Central memory CD8-positive, alpha-beta T cell (primary cell): ENCODE data around the gene ZNF142.

Source experiments
- ATAC-seq: fragments of 150-1000 bp; cut with Tn5 transposase; replicated peaks from 2 replicates; pipeline ENCODE4 v1.10.0; 2022; ENCODE audit warnings: mild to moderate bottlenecking, moderate FRiP score, moderate number of reproducible peaks; ENCODE audit not compliant: poor library complexity, severe bottlenecking; ENCODE audit errors: extremely low read depth
- DNase-seq, 2 donors: peaks; one replicate each; pipeline ENCODE4 v3.0.0; 2021; ENCODE audit warnings: low spot score in 2 of 2
- H3K27ac Mint-ChIP-seq: one replicate; pipeline ENCODE4 v1.8.0; 2022; ENCODE audit warnings: low read depth, mild to moderate bottlenecking, moderate library complexity, mixed read lengths
- H3K27me3 Mint-ChIP-seq: one replicate; pipeline ENCODE4 v1.8.0; 2022; ENCODE audit warnings: mixed read lengths
- H3K36me3 Mint-ChIP-seq: one replicate; pipeline ENCODE4 v1.8.0; 2022; ENCODE audit warnings: mild to moderate bottlenecking, moderate library complexity, mixed read lengths; ENCODE audit not compliant: insufficient read depth
- H3K4me1 Mint-ChIP-seq: one replicate; pipeline ENCODE4 v1.8.0; 2022; ENCODE audit warnings: mixed read lengths
- H3K4me3 Mint-ChIP-seq: one replicate; pipeline ENCODE4 v1.8.0; 2022; ENCODE audit warnings: mild to moderate bottlenecking, moderate library complexity, mixed read lengths
- H3K9me3 Mint-ChIP-seq: one replicate; pipeline ENCODE4 v1.8.0; 2022; ENCODE audit warnings: mixed read lengths

ZNF142 gene

DNA sequence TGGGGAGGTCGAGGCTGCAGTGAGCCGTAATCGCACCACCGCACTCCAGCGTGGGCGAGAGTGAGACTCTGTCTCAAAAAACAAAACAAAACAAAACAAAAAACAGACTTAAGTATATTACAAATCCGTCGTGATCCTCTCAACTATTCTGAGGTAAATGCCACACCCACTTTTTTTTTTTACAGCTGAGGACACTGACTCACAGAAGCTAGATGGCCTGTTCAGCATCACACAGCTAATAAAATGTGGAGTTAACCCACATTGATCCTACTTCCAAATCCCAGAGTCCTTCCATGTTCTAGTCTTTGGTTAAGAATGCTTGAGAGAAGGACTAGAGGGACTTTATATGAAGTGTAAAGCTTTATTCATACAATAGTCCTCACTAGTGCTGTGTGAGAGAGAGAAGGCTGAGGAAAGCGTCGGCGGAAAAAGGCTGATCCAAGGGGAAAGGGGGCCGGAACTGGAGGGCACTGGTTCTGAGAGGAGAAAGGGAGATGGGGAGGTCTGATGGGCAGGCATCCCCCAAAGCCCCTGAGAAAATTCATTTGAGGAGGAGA lies 11.8 kb upstream of the ZNF142 start:
- H3K27me3 Mint-ChIP-seq, result no peaks in the 10 kb centered on the region
- peak overlapping the region; percentile 97 for H3K4me3 Mint-ChIP-seq
- H3K4me1 Mint-ChIP-seq, result peaks cover 28% of the 10 kb centered on the region
- peaks cover 35% of the 10 kb centered on the region for H3K36me3 Mint-ChIP-seq
- no peaks in the 10 kb centered on the region for H3K9me3 Mint-ChIP-seq
- DNase-seq (no peak), ATAC-seq (no peak)
- peak overlapping the region; percentile 97 for H3K27ac Mint-ChIP-seq

DNA sequence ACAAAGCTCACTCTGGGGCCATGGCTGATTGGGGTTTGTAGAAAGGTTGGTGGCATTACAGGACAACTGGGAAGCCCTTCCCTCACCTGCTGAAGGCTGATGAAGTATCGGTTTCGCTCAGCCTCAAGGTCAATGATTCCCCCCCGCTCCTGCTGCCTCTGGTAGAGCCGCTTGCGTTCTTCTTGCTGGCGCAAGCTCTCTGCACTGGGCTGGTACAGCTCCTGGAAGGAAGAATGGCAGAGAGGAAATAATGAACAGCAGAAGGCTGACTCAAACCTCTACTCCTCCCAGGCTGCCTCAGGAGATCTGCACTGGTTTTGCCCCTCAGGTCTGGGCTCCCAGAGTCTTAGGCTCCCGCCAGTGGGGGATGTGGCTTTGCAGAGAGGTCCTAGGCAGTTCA lies 5.2 kb upstream of the ZNF142 start:
- no peak for ATAC-seq
- H3K4me3 Mint-ChIP-seq, result no peak overlapping the region
- no peak overlapping the region for H3K27ac Mint-ChIP-seq
- H3K36me3 Mint-ChIP-seq, result peaks cover 41% of the 10 kb centered on the region
- no peaks in the 10 kb centered on the region for H3K27me3 Mint-ChIP-seq
- no peaks in the 10 kb centered on the region for H3K9me3 Mint-ChIP-seq
- H3K4me1 Mint-ChIP-seq, result peaks cover 13% of the 10 kb centered on the region
- DNase-seq, result no peak

DNA sequence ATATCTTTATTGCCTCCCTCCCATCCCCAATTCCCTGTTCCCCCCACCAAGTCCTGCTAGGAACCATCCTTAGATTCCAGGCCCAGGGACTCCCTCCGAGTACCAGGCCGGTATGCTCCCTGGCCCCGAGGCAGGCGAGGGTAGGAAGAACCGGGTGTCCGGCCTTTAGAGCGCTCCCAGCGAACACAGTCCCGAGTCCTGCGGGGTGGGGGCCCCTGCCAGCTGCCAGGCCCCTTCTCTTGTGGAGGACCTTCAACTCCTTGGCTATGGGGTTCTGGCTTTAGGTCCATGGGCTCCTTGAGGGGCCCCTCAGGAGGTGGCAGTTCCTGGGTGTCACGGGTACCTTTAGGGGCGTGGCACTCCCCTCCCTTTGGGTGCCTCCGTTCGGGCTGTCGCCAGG lies 4.5 kb upstream of the ZNF142 start:
- Mint-ChIP-seq H3K27me3 (no peaks in the 10 kb centered on the region), H3K4me3 (no peak overlapping the region), H3K9me3 (no peaks in the 10 kb centered on the region), H3K36me3 (peaks cover 41% of the 10 kb centered on the region), H3K27ac (no peak overlapping the region), H3K4me1 (peaks cover 14% of the 10 kb centered on the region)
- DNase-seq, result no peak
- ATAC-seq, result no peak

DNA sequence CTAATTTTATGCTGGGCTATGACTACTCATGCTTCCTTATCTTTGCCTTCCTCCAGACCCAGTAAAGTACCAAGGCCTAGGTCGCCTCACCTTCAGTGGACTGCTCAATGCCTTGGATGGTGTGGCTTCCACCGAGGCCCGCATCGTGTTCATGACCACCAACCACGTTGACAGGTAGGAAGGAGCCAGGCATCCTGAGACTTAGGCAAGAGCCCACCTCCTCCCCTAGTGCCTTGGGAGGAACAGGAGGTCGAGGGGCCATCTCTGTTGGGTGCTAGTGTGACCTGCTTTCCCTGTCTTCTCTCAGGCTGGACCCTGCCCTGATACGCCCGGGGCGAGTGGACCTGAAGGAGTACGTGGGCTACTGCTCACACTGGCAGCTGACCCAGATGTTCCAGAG lies 3.4 kb upstream of the ZNF142 start:
- H3K27ac Mint-ChIP-seq, result no peak overlapping the region
- no peak for DNase-seq
- H3K36me3 Mint-ChIP-seq, result peaks cover 38% of the 10 kb centered on the region
- no peaks in the 10 kb centered on the region for H3K27me3 Mint-ChIP-seq
- H3K9me3 Mint-ChIP-seq, result no peaks in the 10 kb centered on the region
- no peak overlapping the region for H3K4me3 Mint-ChIP-seq
- no peak for ATAC-seq
- H3K4me1 Mint-ChIP-seq, result peaks cover 22% of the 10 kb centered on the region

DNA sequence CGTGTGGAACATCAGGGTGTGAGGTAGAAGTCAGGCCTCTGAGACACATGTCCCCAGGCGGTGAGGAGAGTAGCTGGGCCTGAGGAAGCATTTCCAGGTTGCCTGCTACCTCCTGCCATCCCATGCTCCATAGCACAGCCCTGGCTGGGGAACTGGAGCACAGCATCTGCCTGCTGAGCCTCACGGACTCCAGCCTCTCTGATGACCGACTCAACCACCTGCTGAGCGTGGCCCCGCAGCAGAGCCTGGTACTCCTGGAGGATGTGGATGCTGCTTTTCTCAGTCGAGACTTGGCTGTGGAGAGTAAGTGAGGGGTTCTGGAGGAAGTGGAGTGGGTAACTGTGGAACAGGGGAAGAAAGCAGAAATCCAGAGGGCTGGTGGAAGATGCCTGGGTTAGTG lies 3.0 kb upstream of the ZNF142 start:
- no peak for ATAC-seq
- Mint-ChIP-seq H3K4me1 (peaks cover 26% of the 10 kb centered on the region), H3K27me3 (no peaks in the 10 kb centered on the region), H3K27ac (no peak overlapping the region), H3K4me3 (no peak overlapping the region), H3K36me3 (peaks cover 34% of the 10 kb centered on the region), H3K9me3 (no peaks in the 10 kb centered on the region)
- no peak for DNase-seq

DNA sequence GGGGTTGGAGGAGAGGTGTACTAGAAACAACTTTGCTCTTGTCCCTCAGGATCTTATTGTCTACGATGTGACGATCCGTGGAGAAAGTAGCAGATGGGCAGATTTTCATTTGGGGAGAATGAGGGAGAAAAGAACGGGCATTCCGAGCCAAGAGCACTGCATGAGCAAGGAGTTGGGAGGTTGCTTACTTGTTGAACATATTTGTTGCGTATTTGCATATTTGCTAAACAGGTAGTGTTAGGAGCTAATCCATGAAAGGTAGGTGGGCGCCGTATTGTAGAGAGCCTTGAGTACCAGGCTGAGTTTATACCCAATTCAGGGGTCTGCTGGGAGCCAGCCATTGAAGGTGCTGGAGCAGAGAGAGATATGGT lies 550 bp upstream of the ZNF142 start:
- Mint-ChIP-seq H3K27ac (peak overlapping the region; percentile 91), H3K36me3 (peaks cover 28% of the 10 kb centered on the region), H3K9me3 (no peaks in the 10 kb centered on the region), H3K27me3 (no peaks in the 10 kb centered on the region), H3K4me3 (peak overlapping the region; percentile 91), H3K4me1 (peaks cover 32% of the 10 kb centered on the region)
- DNase-seq (no peak), ATAC-seq (no peak)

DNA sequence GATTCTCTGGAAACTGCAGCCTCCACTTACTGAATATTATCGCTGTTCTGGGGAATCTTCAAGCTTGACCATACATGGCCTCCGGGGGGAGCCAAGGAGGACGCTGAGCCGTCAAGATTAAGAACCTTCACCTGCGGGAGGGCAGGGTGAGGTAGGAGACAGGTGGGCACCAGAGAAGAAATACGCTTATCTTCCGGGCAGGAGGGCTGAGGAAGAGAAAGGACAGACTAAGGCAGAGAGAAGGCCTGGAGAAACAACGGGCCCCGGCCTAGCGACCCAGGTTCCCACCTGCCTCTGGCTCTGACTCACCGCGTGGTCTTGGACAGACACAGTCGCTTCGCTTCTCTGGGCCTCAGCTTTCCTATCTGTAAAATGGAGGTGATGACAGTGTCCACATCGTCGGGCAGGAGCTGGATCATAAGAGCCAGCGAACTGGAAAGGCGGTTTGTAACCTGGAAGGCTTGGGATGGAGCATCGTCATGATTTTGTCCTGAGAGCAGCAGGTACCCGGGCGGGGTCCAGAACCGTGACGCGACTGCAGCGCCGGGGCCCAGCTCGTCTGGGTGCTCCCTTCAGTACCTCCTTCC lies 659 bp downstream of the ZNF142 start:
- H3K27me3 Mint-ChIP-seq, result no peaks in the 10 kb centered on the region
- peak overlapping the region; percentile 91 for H3K27ac Mint-ChIP-seq
- H3K36me3 Mint-ChIP-seq, result peaks cover 30% of the 10 kb centered on the region
- DNase-seq (no peak), ATAC-seq (peak; percentile 38)
- H3K4me3 Mint-ChIP-seq, result peak overlapping the region; percentile 91
- H3K4me1 Mint-ChIP-seq, result peaks cover 32% of the 10 kb centered on the region
- no peaks in the 10 kb centered on the region for H3K9me3 Mint-ChIP-seq

DNA sequence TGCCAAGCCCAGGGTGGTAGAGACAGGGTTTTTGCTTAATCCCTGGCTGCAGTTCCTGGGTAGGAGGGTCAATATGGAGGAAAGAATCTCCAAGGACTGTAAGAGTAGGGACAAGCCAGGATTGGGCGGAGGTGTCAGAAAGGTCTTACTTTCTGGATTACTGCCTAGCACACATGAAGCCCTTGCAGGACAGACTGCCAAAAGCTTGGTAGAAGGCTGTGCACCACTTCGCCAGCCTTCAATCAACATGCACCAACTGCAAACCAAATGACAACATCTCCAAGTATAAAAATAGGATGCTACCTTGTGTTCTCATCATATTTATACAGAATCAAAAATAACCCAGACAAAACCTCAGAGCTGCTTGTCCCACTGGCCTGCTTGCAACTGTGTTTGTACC lies 3.7 kb downstream of the ZNF142 start:
- no peaks in the 10 kb centered on the region for H3K27me3 Mint-ChIP-seq
- no peak overlapping the region for H3K27ac Mint-ChIP-seq
- H3K4me3 Mint-ChIP-seq, result no peak overlapping the region
- H3K36me3 Mint-ChIP-seq, result peaks cover 51% of the 10 kb centered on the region
- DNase-seq (no peak), ATAC-seq (no peak)
- peaks cover 32% of the 10 kb centered on the region for H3K4me1 Mint-ChIP-seq
- no peaks in the 10 kb centered on the region for H3K9me3 Mint-ChIP-seq

DNA sequence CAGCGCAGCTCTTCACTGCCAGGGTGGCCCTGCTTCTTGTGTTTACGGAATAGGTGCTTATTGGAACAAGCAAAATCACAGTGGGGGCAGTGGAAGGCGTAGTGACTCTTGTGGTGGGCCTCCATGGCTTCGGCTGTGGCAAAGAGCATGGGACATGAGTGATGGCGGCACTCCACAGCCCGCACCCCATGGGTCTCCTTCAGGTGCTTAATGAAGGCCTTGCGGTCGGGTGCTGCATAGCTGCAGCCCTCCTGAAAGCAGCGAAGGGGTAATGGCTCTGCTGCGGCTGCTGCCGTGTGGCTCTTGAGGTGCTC lies 10.7 kb downstream of the ZNF142 start:
- Mint-ChIP-seq H3K9me3 (no peaks in the 10 kb centered on the region), H3K4me1 (peaks cover 10% of the 10 kb centered on the region), H3K36me3 (peaks cover 73% of the 10 kb centered on the region), H3K4me3 (no peak overlapping the region), H3K27ac (no peak overlapping the region), H3K27me3 (no peaks in the 10 kb centered on the region)
- no peak for DNase-seq
- ATAC-seq, result no peak

DNA sequence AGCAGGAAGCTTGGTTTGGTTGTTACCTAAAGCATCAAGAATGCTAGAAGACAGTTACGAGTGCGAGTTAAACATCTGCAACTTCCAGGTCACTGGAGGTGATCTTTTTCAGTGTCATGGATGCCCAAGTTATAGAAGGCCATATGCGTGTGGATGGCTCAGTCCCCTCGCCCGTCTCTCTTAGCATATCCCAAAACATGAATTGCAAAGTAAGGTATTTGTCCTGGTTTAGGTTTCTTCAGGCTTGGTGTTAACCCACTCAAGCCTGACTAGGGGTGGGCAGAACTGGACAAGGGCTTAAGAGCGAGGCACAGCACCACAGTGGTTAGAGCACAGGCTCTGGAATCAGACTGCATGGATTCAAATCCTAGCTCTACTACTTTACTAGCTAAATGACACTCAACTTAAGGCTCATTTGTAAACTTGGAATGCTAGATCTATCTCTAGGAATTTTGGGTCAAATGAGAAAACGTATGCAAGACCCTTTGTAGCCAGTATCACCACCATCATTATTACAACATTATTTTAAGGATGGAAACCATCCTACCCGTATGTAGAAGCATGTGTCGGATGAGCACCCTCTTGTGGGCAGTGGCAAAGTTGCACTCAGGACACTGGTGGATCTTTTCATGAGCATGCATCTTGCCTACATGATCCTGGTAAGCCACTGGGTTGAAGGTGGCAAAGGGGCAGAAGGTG lies 11.2 kb downstream of the ZNF142 start:
- Mint-ChIP-seq H3K27me3 (no peaks in the 10 kb centered on the region), H3K36me3 (peaks cover 69% of the 10 kb centered on the region), H3K4me3 (no peak overlapping the region)

DNA sequence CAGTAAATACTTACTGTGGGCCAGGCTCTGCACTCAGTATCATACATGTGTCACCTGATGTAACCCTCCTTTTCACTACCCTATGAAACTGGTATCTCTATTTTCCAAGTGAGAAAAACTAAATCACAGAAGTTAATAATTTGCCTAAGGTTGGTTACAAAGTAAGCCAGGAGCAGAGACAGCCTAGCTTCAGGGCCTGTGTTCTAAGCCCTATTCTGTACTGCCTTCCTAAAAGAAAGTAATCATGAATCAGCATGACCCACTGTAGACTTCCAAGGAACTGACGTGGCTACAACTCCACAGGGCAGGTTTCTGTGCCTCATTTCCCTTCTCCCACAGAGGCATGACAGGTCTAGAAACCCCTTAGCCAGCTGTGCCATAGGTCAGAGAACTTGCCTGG lies 14.3 kb downstream of the ZNF142 start:
- Mint-ChIP-seq H3K9me3 (no peaks in the 10 kb centered on the region), H3K36me3 (peaks cover 58% of the 10 kb centered on the region), H3K4me3 (no peak overlapping the region), H3K27ac (no peak overlapping the region), H3K4me1 (peaks cover 10% of the 10 kb centered on the region), H3K27me3 (no peaks in the 10 kb centered on the region)
- ATAC-seq (no peak), DNase-seq (no peak)

More for the DNA sequence above, 11.2 kb downstream of the ZNF142 start:
- peak; percentile 65 for ATAC-seq
- DNase-seq, result peak; percentile 27 to 35
- Mint-ChIP-seq H3K9me3 (no peaks in the 10 kb centered on the region), H3K27ac (no peak overlapping the region), H3K4me1 (peaks cover 10% of the 10 kb centered on the region)

DNA sequence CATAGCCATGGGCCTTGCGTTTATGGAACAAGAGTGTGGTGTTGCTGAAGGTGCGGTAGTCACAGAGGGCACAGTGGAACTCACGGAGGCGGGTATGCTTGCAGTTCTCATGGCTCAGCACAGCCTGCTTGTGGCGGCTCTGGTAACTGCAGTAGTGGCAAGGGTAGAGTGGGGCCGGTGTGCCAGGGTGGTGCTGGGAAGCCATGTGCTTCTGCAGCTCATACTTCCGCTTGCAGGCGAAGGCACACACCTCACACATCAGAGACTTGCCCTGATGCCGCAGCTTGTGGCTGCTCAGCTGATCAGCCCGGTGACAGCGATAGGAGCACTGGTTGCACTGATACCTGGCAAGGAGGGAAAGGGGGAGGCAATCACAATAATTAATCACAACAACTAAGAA lies 14.7 kb downstream of the ZNF142 start:
- H3K4me1 Mint-ChIP-seq, result peaks cover 10% of the 10 kb centered on the region
- no peaks in the 10 kb centered on the region for H3K27me3 Mint-ChIP-seq
- peaks cover 59% of the 10 kb centered on the region for H3K36me3 Mint-ChIP-seq
- H3K27ac Mint-ChIP-seq, result no peak overlapping the region
- ATAC-seq (no peak), DNase-seq (no peak)
- H3K9me3 Mint-ChIP-seq, result no peaks in the 10 kb centered on the region
- no peak overlapping the region for H3K4me3 Mint-ChIP-seq

DNA sequence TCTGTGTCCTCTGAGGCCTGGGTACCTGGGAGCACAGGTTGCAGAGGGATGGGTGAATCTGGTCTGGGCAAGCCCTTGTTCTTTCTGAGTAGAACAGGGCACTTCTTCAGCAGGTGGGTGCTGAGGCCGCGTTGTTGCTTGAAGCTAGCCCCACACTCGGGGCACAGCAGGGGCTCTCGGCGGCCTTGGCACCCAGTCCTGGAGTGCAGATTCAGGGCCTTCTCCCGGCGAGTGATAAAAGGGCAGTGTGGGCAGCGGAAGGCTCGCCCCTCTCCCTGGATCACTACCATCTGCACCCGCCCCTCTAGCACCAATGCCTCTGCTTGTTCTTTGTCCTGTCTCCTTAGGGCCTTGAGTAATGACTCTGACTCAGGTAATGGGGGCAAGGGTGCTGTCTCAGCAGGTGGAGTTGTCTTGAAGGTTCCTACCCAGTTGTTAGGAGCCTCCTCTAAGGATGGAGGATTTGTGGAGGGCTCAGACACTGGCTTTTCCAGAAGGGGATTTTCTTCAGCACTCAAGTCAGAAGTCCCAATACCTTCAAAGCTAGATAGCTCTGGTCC lies 15.6 kb downstream of the ZNF142 start:
- H3K9me3 Mint-ChIP-seq, result no peaks in the 10 kb centered on the region
- ATAC-seq (no peak), DNase-seq (no peak)
- H3K27me3 Mint-ChIP-seq, result no peaks in the 10 kb centered on the region
- H3K27ac Mint-ChIP-seq, result peak overlapping the region; percentile 32
- peaks cover 10% of the 10 kb centered on the region for H3K4me1 Mint-ChIP-seq
- peaks cover 64% of the 10 kb centered on the region for H3K36me3 Mint-ChIP-seq
- H3K4me3 Mint-ChIP-seq, result no peak overlapping the region
